HG02759 (cell line): ENCODE measurements around the gene OR51B2.

Experiments used
- ATAC-seq: cut with Tn5 transposase; IDR thresholded peaks from one replicate; pipeline ENCODE4 v1.9.1; 2021; ENCODE audit warnings: mild to moderate bottlenecking, moderate library complexity; ENCODE audit not compliant: unreplicated experiment

Gene OR51B2

DNA sequence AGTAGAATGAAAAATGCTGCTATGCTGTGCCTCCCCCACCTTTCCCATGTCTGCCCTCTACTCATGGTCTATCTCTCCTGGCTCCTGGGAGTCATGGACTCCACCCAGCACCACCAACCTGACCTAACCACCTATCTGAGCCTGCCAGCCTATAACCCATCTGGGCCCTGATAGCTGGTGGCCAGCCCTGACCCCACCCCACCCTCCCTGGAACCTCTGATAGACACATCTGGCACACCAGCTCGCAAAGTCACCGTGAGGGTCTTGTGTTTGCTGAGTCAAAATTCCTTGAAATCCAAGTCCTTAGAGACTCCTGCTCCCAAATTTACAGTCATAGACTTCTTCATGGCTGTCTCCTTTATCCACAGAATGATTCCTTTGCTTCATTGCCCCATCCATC, 39.5 kb downstream of the OR51B2 start:
- ATAC-seq, result no peak

DNA sequence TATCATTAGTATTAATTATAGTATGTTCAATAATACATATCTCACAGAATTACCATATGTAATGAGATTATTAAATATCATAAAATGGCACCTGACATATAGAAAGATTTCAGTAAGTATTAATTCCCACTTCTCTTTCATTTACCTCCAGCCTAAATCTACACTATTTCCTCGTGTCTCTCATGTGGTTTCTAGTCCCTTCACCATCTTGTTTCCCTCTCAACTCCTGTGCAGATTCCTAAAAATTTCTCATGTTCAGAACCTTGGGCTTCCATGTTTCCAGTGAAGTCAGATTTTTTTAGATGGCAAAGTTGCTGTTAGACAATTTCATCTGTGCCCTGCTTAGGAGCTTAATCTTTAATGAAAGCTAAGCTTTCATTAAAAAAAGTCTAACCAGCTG, 40.2 kb downstream of the OR51B2 start:
- ATAC-seq, result no peak

- ATAC-seq, result no peak
Measured at GRCh38 chr11:5283086-5283485, 41.0 kb downstream of the OR51B2 start.

DNA sequence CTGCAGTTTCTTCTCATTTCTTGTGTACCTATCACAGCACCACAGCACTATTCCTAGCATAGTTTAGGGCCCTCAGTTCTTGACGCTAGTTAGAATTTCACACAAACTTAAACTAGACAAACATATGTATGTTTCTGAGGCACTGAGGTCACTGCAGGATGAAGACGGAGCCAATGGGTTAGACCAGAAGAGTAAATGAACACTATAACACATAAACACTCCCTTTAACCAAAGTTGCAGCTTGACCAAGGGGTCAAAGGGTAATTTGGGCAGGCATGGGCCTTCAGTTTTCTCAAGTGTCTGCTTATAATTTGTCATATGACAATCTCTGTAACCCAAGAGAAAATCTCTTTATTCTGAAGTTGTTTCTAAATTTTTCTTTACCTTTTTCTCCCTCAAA, 41.5 kb downstream of the OR51B2 start:
- ATAC-seq, result no peak

GRCh38 chr11:5281596-5281995, 42.5 kb downstream of the OR51B2 start:
- ATAC-seq, result no peak

DNA sequence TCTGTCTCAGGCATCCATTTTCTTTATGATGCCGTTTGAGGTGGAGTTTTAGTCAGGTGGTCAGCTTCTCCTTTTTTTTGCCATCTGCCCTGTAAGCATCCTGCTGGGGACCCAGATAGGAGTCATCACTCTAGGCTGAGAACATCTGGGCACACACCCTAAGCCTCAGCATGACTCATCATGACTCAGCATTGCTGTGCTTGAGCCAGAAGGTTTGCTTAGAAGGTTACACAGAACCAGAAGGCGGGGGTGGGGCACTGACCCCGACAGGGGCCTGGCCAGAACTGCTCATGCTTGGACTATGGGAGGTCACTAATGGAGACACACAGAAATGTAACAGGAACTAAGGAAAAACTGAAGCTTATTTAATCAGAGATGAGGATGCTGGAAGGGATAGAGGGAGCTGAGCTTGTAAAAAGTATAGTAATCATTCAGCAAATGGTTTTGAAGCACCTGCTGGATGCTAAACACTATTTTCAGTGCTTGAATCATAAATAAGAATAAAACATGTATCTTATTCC, 43.5 kb downstream of the OR51B2 start:
- ATAC-seq, result peak; percentile 94

GRCh38 chr11:5279471-5280090, 44.5 kb downstream of the OR51B2 start:
- no peak for ATAC-seq

DNA sequence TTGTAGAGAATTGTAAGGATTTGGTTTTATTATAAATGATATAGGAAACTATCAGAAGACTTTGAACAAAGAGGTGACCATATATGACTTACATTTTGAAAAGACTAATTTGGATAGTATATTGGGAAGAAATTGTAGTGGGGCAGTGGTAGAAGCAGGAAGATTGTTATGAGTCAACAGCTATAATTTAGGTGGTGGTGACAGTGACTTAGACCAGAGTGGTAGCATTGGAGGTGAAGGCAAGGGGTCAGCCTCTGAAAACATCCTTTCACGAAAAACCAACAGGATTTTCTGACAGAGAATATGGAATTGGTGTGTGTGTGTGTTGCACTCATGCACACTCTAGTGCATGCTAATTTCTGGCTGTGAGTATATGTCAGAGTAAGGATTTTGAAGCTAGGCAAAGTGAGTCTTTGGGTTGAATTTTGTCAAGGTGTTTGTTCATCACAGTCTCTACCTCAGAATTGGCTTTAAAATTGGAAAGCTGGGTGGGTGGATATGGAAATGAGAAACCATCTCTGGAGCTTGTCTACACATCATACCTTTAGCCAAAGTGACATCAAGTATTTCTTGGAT, 46.2 kb downstream of the OR51B2 start:
- peak; percentile 55 for ATAC-seq

- ATAC-seq, result no peak
Measured at GRCh38 chr11:5276697-5277096, 47.4 kb downstream of the OR51B2 start.

DNA sequence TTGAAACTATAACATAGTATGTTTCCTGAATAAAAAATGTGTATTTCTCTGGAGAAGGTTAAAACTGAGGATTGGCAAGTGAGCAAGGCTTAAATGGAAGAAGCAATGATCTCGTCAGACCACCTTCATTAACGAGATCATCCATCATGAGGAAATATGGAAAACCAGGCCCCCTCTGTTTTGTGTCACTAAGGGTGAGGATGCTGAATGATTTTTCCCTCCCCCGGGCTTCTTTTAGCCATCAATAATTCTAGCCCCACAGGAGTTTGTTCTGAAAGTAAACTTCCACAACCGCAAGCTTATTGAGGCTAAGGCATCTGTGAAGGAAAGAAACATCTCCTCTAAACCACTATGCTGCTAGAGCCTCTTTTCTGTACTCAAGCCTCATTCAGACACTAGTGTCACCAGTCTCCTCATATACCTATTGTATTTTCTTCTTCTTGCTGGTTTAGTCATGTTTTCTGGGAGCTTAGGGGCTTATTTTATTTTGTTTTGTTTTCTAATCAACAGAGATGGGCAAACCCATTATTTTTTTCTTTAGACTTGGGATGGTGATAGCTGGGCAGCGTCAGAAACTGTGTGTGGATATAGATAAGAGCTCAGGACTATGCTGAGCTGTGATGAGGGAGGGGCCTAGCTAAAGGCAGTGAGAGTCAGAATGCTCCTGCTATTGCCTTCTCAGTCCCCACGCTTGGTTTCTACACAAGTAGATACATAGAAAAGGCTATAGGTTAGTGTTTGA, 48.6 kb downstream of the OR51B2 start:
- no peak for ATAC-seq

DNA sequence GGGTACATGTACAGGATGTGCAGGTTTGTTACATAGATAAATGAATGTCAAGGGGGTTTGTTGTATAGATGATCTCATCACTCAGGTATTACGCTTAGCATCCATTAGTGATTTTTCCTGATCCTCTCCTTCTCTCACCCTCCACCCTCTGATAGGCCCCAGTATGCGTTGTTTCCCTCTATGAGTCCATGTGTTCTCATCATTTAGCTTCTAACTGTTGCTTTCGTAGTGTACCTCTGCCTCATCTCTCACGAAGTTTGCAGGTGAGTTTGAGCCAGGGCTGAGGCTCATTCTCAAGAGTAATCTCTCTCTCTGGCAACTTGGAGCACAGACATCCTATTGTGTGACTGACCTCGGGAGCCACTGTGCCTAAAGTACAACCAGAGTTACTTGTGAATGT, 49.7 kb downstream of the OR51B2 start:
- ATAC-seq, result no peak
